Measurements from ENCODE around the gene FOXC2. TPM values are rescaled to one million over a fixed set of nuclear protein-coding genes. Genes with fewer than 3 reads are reported as not detected.
A peak's percentile ranks its signal among the peaks of the same experiment; 100 is the strongest.

The FOXC2 gene
- total RNA-seq, 1 experiment from 2014 or later, result 1.3 TPM

DNA sequence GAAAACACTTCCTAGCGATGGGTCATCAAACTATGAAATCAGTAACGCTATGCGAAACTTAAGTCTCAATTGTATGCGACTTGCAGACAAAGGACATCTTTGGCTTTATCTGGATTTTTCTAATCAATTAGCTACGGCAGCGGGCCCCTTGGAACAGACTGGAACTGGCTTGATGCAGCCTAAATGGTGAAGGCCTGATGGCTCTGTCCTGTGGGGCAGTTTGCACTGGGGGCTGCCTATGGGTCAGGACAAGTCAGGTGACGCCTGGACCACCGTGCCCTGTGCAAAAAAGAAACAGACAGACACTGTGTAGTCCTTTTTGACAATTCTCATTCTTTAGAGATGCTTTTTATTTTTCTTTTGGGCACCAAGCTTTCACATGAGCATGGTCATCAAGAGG lies 33.6 kb upstream of the FOXC2 start:
- DNase-seq (ENCODE audit: low spot score), result no peak

DNA sequence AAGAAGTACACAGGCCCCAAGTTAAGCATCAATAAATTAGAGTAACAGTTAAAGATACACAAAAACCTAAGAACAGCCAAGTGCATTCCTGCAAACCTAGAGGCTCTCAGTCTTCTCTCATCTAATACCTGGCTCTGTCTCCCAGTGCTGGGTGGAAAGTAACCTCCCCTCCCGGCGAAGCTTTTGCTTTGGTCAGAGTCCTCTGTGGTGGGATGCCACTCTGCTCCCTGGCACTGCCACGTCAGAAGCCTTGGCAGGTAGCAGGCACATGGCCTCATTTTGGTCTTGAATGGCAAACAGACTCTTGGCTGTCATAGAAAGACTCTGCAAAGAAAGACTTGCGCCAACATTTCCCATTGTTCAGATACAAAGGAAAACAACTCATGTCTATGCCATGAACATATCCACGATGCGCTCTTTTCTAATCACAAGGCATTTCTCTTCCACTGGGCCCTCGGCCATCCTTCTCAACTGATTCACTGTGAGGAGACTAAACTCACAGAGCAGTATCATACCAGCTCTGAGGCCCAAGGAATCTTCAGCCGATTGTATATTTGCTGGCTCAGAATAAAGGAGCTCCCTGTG lies 32.8 kb upstream of the FOXC2 start:
- DNase-seq (ENCODE audit: low spot score), result no peak

- DNase-seq (ENCODE audit: low spot score), result no peak
Observed at GRCh38 chr16:86534779-86535615, 31.6 kb upstream of the FOXC2 start.

DNA sequence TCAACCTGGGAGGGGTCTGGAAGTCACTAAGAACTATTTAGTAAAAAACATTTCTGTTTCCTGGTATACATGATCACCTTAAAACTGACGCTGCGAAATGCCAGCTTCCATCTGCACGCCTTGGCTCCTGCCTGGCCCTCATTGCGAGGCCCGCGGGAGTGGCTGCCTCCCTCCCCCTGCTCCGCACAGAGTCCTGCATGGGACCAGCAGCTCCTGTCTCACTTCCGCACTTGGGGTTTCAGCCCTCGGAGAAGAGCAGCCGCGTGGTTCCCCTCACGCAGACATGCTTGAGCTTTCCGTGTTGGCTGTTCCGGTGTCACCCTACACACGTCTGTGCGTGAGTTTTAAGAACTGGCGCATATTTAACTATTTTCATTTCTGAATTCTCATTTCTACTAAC lies 30.0 kb upstream of the FOXC2 start:
- no peak for DNase-seq (ENCODE audit: low spot score)

DNA sequence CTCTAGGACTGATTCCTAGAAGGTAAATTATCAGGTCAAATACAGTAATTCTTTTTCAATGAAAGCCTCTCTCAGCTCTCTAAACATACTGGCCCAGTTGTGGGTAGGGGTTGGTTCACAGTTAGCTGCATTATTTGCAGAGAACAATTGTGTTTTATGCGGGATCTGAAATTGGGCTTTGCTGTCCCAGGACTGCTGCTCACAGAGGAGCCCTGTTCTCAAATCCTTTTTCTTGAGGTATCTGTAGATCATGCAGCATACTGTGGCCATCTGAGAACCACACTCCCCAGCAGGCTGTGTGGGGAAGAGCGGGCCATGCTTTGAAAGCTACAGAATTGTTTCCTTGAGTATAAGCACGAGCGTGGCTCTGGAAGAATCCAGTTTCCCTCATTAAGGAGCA lies 29.1 kb upstream of the FOXC2 start:
- no peak for DNase-seq (ENCODE audit: low spot score)

DNA sequence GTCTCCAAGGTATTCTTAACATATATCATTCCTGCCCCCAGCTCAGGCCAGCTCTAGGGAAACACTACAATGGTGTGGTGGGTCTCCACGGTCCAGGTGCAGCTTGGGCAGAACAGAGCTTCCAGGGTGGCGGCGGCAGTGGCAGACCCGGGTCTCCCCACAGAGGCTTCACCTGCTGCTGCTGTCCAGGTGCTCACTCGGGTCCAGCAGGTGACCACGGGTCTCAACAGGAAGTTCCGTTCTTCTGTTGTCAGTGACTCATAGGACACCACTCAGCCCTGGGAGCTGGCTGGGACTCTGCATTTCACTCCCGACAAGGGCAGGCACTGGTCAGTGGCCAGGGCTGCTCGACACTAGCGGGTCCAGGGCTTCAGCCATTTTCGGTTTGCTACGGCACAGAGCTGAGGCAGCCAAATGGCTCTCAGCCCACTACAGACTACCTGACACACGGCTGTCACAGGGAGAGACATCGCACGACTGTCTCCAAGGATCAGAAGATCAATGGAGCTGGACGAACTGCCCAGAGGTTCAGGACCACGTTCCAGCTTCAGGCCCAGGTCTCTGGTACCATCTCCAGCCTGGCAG lies 28.3 kb upstream of the FOXC2 start:
- no peak for DNase-seq (ENCODE audit: low spot score)

DNA sequence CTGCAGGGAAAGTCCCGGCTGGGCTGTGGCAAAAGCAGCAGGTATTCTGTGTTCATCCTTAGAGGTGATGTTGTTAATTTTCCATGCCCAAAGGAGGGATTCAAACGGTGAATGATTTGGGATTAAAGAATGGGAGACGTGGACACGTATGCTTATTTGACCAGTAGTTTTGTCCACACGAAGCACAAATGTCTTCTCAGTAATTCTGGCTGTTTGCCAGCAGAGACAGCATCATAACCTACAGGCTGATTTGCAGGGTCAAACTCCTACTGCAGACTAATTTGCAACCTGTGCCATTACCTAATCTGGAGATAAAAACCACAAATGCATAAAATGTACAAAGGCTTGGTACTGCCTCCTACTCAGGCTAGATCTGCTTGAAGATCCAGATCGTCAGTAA lies 25.7 kb upstream of the FOXC2 start:
- no peak for DNase-seq (ENCODE audit: low spot score)

DNA sequence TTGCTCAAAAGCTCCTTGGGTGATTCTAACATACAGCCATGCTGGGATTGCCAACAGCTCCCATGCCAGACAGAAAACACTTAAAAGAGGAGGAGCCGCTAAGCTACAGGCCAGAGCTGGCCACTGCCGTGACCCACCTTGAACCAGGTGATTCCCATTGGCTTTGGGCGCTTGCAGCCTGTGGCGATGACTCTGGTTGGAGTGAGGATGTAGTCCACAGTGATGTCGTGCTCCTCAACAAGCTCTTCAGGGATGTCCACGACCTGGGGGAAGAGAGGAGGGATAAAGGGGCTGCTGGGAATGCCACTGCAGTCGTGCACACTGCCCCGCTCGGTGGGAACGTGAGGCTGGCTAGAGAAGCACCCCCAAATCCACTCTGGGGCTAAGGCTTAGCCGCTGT lies 25.1 kb upstream of the FOXC2 start:
- no peak for DNase-seq (ENCODE audit: low spot score)

DNA sequence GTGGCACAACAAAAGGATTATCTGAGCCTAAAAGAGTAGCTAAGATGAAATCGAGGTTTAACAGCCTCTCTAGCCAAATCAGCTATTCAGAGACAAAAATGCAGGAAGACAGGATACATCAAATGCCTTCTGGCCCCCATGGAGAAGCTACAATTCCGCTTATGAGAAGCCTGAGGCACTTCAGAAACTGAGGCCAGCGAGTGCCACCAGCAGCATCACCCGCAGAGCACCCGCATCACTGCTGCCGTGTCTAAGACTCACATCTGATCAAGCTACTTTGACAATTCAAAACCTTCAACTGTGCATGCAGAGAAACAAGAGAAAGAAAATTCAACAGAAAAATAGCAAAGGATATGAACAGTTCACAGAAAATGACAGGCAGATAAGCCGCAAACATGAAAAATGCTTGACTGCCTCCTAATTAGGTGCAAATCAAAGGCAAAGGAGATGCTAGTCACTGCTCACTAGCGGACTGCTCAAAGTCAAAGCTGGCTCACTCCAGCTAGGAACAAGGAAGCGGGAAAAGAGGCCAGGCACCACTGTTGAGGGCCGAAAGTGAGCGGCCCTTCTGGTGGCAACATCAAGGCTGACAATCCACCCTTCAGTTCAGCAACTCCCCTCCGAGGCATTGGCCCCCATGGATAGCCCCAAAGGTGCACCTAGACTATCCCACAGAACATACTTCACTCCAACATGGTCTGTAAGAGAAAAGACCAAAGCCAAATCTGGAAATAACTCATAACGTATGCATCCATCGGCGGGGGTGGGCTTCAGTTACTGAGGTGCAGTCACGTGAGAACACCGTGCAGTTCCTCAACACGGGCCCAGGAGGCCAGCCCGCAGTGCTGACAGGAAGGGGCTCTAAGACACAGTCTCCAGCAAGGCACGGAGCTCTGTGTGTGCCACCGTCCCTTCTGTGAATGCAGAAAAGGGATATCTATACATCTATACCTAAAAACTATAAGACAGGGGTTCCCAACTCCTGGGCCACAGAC lies 23.6 kb upstream of the FOXC2 start:
- DNase-seq (ENCODE audit: low spot score), result no peak

GRCh38 chr16:86545481-86545880 lies 21.1 kb upstream of the FOXC2 start:
- no peak for DNase-seq (ENCODE audit: low spot score)

DNA sequence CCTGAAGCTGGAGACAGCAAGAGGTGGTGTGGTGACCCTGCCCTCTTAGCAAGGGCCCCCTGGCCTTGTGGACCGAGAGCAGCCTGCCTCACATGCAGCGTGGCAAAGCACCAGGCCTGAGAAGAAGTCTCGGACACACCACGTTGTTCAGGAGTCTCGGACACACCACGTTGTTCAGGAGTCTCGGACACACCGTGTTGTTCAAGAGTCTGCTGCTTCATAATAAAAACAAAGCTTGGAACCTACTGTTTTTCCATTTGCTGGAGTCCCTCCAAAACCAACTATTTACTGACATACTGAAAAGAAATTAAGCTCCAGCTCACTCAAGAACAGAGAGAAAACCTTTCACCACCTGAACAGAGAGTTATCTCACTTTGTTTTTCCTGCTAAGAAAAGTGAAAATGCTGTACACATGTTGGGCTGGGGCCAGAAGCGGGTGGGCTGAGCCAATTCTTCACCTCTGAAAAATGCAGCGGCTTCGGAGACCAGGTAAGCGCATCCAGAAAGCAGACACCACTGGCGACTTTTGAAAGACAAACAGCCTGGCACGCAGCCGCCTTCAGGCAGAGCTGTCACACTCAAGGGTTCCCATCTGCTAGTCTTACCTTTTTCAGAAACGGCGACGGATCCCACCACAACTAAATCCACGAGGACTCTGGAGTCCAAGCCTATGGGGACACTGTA lies 20.5 kb upstream of the FOXC2 start:
- DNase-seq (ENCODE audit: low spot score), result no peak

DNA sequence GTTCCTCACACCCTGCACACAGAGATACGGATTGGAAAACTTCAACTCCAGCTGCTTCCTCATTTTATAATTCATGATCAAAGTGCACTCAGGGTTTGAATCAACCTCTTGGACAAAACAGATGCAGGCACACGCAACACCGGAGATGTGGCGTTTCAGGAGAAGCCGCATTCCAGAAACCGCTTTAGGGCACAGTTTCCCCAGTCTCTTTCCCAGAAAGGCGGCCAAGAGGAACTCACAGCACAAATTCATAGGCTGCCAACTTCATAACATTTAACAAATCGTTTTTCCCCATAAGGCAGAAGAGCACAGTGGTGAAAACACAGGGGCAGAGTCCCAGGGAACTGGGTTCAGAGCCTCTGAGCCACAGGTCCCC lies 20.0 kb upstream of the FOXC2 start:
- DNase-seq (ENCODE audit: low spot score), result no peak

DNA sequence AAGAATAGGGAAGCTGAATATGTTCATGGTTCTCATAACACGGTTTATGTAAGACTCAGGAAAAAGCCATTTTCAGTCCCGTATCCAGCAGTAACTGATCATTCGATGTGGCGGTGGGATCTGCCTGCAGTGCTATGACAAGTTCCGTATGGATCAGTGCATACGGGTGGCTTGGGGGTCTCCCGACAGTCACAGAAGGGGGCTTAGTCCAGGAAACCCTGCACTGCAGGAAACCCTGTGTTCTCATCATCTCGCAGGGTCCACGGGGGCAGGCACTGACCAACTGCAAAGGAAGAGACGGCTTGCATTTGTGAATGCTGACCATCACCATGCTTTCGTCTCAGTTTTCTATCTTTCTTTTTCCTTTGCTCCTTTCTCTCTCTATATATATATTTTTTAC lies 19.3 kb upstream of the FOXC2 start:
- DNase-seq (ENCODE audit: low spot score), result no peak

DNA sequence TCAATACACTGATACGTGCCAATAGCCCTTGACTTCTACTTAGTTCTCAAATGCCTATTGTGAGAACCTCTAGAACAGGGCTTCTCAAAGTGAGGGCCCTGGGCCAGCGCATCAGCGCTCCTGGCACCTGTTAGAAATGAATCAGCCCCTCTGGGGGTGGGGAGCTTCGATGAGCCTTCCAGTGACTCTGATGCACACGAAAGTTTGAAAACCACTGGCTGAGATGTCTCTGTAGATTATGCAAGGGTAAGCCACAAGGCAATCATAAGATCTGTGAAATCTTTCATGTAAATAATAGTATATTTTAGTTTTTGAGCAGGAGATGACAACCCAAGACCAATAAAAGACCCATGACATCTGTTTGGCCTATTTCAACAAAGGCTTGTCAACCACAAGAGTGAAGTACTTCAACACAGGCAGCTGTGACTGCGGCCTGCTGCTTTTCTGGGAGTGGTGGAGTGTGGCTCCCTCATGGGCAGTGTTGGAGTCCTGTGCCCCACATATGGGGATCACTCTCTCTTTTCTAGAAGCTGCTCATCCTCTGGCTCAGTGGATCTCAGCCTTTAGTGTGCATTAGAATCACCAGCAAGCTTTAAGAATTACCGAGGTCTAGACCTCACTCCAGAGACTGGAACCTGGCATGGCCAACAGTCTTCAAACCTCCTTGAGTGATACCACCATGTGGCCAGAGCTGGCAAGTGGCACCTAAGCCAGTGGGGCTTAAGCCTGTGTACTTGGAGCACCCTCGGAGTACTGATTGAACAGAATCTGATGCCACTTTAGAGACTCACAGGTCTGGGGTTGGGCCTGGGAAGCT lies 17.3 kb upstream of the FOXC2 start:
- no peak for DNase-seq (ENCODE audit: low spot score)

- no peak for DNase-seq (ENCODE audit: low spot score)
Observed at GRCh38 chr16:86549893-86550190, 16.8 kb upstream of the FOXC2 start.

DNA sequence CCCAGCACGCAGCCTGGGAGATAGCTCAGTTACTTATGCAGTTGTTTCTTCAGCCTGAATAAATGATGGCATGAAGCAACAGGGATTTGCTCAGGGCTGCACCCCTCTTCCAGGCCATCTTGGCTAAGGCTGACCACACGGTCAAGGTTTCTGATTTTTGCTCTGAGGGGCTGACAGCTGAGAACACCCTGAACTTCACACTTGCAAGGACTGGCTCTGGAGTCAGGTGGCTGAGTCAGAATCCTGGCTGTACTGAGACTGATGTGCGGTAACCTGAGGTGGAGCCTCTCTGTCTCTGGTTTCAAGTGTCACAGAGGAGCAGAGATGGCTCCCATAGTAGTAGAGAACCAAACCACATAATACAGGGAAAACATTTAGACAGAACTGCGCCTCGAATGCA lies 16.3 kb upstream of the FOXC2 start:
- DNase-seq (ENCODE audit: low spot score), result no peak

- no peak for DNase-seq (ENCODE audit: low spot score)
Observed at GRCh38 chr16:86553356-86553755, 13.3 kb upstream of the FOXC2 start.

- DNase-seq (ENCODE audit: low spot score), result no peak
Observed at GRCh38 chr16:86554599-86554916, 12.1 kb upstream of the FOXC2 start.

- DNase-seq (ENCODE audit: low spot score), result peak; percentile 84
Observed at GRCh38 chr16:86554917-86555703, 11.5 kb upstream of the FOXC2 start, which contains the start of gene MTHFSD. Gene MTHFSD, minus strand, starts transcription at chr16:86555235. Its CDS starts 51 bp downstream, at chr16:86555184.

GRCh38 chr16:86555704-86556075 lies 10.9 kb upstream of the FOXC2 start:
- no peak for DNase-seq (ENCODE audit: low spot score)

Data from A172 (cell line).